Small intestine (tissue), 7 donors: Measurements from ENCODE around the gene PPM1L. TPM values are rescaled to one million over a fixed set of nuclear protein-coding genes. Genes with fewer than 3 reads are reported as not detected.
A peak's percentile ranks its signal among the peaks of the same experiment; 100 is the strongest.

ENCODE experiments used
- DNase-seq, 2 donors: peaks; one replicate each; pipeline versions ENCODE4 v3.0.0 to v3.0.0-alpha.2; 2013
- FAIRE-seq: peaks from 2 replicates; lab custom pipeline; 2012; peaks lifted over from hg19 to GRCh38; lab: Jason Lieb, UNC
- H3K27ac ChIP-seq, 3 donors: one replicate each; pipeline ENCODE4 v1.5.1; 2013; ENCODE audit warnings: low read length in 2 of 3, mild to moderate bottlenecking in 2 of 3, control low read depth in 1 of 3, inconsistent platforms in 1 of 3, low read depth in 1 of 3, moderate library complexity in 1 of 3
- H3K27me3 ChIP-seq, 3 donors: one replicate each; pipeline ENCODE4 v1.6.1; 2013; ENCODE audit warnings: low read length in 3 of 3, inconsistent platforms in 1 of 3; ENCODE audit not compliant: control insufficient read depth in 3 of 3, insufficient read depth in 3 of 3
- H3K36me3 ChIP-seq, 3 donors: one replicate each; pipeline ENCODE4 v1.6.1; 2013; ENCODE audit warnings: low read length in 3 of 3, inconsistent platforms in 1 of 3, low read depth in 1 of 3, mild to moderate bottlenecking in 1 of 3, moderate library complexity in 1 of 3; ENCODE audit not compliant: control insufficient read depth in 3 of 3, insufficient read depth in 2 of 3
- H3K4me1 ChIP-seq, 3 donors: one replicate each; pipeline ENCODE4 v1.6.1; 2013; ENCODE audit warnings: low read length in 2 of 3, inconsistent platforms in 1 of 3, low read depth in 1 of 3, mild to moderate bottlenecking in 1 of 3, moderate library complexity in 1 of 3; ENCODE audit not compliant: control insufficient read depth in 3 of 3, insufficient read depth in 2 of 3
- H3K4me3 ChIP-seq, 3 donors: one replicate each; pipeline ENCODE4 v1.5.1; 2013; ENCODE audit warnings: low read length in 3 of 3, control low read depth in 1 of 3, inconsistent platforms in 1 of 3, low read depth in 1 of 3, mild to moderate bottlenecking in 1 of 3, moderate library complexity in 1 of 3
- H3K9me3 ChIP-seq, 2 donors: one replicate each; pipeline ENCODE4 v1.6.1; 2013; ENCODE audit warnings: low read depth in 1 of 2, low read length in 1 of 2; ENCODE audit not compliant: control insufficient read depth in 2 of 2, insufficient read depth in 1 of 2
- WGBS, 3 donors: extraction: QIAGEN DNeasy Blood & Tissue Kit; methylation state at CpG; one replicate each; pipeline ENCODE4 v1.1.7; 2013; 5-methylcytosine and 5-hydroxymethylcytosine counted together
- polyA plus RNA-seq, 4 donors: library from polyadenylated mRNA; stranded (reverse) in 3 of 4; unstranded in 1 of 4; fragments of 200-250 nt in 3 of 4; fragments of 120-200 nt in 1 of 4; gene quantifications; one replicate each; pipeline versions ENCODE4 v1.2.1 to v1.2.3, GENCODE V29; 2013
- donor health status: healthy with polysubstance abuse.
- donor health status: control.
- donor health status: control.
- donor health status: Bipolar disorder and iron deficiency.
- donor health status: healthy.

Gene PPM1L
- polyA plus RNA-seq, 4 donors: 0.27 to 3.2 (median 1.4) TPM

- peaks cover 0 to 2% (median 2%) of the 10 kb centered on the region in 3 donors for H3K4me1 ChIP-seq
- no peaks in the 10 kb centered on the region for H3K36me3 ChIP-seq
- WGBS, 3 donors: 50 to 83% (median 55%) methylated on average over 2 of the region's 2 CpGs
- H3K9me3 ChIP-seq: peaks cover 0 to 4% of the 10 kb centered on the region in 2 donors
- no peak for DNase-seq
- H3K4me3 ChIP-seq: no peak overlapping the region
- FAIRE-seq: no peak
- no peak overlapping the region for H3K27ac ChIP-seq
- no peaks in the 10 kb centered on the region for H3K27me3 ChIP-seq
Observed at GRCh38 chr3:160945336-160945735, 189.3 kb downstream of the PPM1L start.

DNA sequence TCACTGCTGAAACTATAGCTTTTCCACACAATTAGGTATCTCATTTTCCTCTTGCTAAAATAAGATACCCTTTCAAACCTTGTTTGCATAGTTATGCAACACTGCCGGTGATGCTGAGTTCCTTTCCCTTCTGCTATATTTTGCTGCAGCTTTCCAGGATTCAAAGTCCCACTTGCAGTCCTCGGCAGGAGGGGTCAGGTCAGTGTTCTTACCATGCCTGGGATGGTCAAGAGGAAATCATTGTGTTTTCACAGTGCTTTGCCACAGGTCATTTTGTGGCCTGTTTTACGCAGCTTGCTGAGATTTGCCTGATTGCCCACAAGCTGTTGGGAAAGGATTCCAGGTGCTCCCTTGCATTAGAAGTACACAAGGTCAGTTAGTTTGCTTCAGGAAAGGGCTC, 192.2 kb downstream of the PPM1L start:
- Histone ChIP-seq H3K27ac (no peak overlapping the region), H3K4me1 (peaks cover 0 to 2% (median 2%) of the 10 kb centered on the region in 3 donors), H3K36me3 (no peaks in the 10 kb centered on the region), H3K27me3 (no peaks in the 10 kb centered on the region), H3K9me3 (no peaks in the 10 kb centered on the region), H3K4me3 (no peak overlapping the region)
- FAIRE-seq (no peak), DNase-seq (peak in 1 of 2 donors; percentile 70)
- 28 to 65% (median 30%) methylated on average over 3 of the region's 3 CpGs for WGBS, 3 donors

DNA sequence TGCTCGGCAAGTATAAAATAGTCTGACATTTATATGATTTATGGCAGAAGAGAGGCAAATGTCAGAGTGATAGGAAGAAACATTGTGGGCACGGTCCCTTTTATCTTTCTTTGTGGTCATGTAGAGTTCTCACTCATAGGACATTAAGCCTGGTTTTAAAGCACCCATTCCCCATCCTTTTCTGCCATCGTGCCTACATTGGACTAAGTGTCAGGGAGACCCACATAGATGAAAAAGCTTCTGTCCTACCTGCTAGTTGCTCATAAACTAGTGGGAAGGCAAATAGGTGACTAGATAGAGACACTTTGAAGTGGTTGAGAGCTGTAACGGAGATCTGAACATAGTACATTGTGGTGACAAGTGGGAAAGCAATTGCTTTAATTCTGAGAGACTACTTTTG, 193.4 kb downstream of the PPM1L start:
- H3K9me3 ChIP-seq: no peaks in the 10 kb centered on the region
- DNase-seq: no peak
- H3K4me1 ChIP-seq: peaks cover 0 to 2% (median 2%) of the 10 kb centered on the region in 3 donors
- WGBS, 3 donors: 72 to 83% (median 77%) methylated on average over 4 of the region's 4 CpGs
- H3K27me3 ChIP-seq: no peaks in the 10 kb centered on the region
- H3K36me3 ChIP-seq: no peaks in the 10 kb centered on the region
- no peak overlapping the region for H3K27ac ChIP-seq
- no peak for FAIRE-seq
- H3K4me3 ChIP-seq: no peak overlapping the region

- Histone ChIP-seq H3K27ac (no peak overlapping the region), H3K4me1 (peaks cover 0 to 2% (median 0%) of the 10 kb centered on the region in 3 donors), H3K36me3 (no peaks in the 10 kb centered on the region), H3K9me3 (no peaks in the 10 kb centered on the region), H3K27me3 (no peaks in the 10 kb centered on the region), H3K4me3 (no peak overlapping the region)
- 80 to 86% (median 83%) methylated on average over 2 of the region's 2 CpGs for WGBS, 3 donors
- DNase-seq (no peak), FAIRE-seq (no peak)
Observed at GRCh38 chr3:160950542-160950941, 194.5 kb downstream of the PPM1L start.

DNA sequence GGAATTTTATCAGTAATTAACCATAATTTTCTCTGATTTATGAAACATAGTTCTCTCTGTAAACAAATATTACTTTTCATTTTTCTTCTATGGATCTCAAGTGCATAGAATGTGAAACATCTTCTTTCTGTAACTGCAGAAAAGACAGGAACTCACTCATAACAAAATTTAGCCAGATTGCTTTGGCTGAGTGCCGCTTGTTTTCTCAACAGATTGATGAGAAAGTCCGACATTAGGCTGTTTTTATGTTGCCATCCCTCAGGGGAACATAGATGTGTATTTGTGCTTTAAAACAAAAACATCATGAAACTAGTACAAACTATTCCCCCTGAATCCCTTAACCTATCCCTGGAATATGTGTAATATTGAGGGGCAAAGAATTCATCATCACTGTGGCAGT, 194.9 kb downstream of the PPM1L start:
- FAIRE-seq (no peak), DNase-seq (no peak)
- no peak overlapping the region for H3K27ac ChIP-seq
- no peaks in the 10 kb centered on the region for H3K9me3 ChIP-seq
- H3K36me3 ChIP-seq: no peaks in the 10 kb centered on the region
- 69 to 87% (median 84%) methylated on average over 2 of the region's 2 CpGs for WGBS, 3 donors
- H3K4me3 ChIP-seq: no peak overlapping the region
- H3K27me3 ChIP-seq: no peaks in the 10 kb centered on the region
- H3K4me1 ChIP-seq: peaks cover 0 to 2% (median 0%) of the 10 kb centered on the region in 3 donors

DNA sequence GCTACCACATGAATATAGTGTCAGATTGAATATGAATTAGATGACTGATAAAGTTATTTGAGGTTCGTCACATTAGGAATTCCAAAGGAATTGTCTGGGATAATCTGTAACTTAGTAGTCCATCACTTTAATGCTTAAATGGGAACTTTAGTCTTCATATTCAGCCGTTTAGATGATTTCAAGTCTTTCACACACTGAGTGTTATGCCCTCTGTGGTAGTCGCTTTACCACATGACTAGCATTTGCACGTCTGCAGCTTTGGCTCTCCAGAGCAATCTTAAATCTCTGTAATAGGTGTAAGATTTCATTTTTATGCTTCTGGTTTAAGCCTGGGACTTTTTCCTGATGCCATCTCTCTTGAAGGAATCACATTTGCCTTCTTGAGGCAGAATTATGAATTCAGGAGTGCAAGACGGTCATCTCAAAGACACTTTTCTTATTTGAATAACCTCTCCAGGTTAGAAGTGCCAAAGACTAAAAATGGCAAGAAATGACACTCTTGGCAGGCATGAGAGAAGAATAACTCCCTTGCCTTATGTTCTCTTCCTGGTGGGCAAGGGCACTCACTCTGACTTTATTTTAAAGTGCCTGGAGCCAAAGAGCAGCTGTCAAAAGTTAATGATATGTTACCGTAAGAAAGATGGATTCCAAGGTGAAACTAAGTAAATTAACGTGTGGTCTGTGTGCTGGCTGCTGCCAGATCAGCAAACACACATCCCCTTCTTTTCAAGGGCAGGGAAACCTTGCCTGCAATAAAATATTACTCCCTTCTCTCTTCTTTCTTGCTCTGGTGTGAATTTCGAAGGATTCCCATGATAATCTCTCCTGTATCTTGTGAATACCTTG, 195.8 kb downstream of the PPM1L start:
- FAIRE-seq: no peak

DNA sequence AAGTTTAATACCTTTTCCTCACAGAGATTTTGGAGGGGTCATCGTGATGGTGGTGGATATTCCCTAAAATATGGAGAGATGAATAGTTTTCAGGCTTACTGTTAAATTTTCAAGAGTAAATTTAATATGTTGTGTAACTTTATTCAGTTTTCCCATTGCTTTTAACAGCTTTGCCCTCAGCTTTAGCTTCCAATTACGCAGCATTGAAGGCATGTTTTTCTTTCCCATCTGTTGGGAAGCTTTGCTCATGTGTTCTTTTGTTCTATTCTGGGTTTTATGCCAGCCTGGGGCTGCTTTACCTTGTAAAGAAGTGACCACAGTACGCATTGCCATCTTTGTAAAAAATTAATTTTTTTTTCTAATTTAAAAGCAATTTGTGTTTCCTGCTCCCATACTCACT, 197.7 kb downstream of the PPM1L start:
- no peak for DNase-seq
- no peak for FAIRE-seq
- no peaks in the 10 kb centered on the region for H3K4me1 ChIP-seq
- no peaks in the 10 kb centered on the region for H3K9me3 ChIP-seq
- no peak overlapping the region for H3K4me3 ChIP-seq
- H3K27ac ChIP-seq: no peak overlapping the region
- H3K27me3 ChIP-seq: no peaks in the 10 kb centered on the region
- H3K36me3 ChIP-seq: no peaks in the 10 kb centered on the region
- WGBS, 3 donors: 87 to 93% (median 88%) methylated on average over 3 of the region's 3 CpGs

More for the DNA sequence above, 195.8 kb downstream of the PPM1L start:
- Histone ChIP-seq H3K36me3 (no peaks in the 10 kb centered on the region), H3K27me3 (no peaks in the 10 kb centered on the region), H3K27ac (no peak overlapping the region), H3K4me3 (no peak overlapping the region), H3K9me3 (no peaks in the 10 kb centered on the region), H3K4me1 (peaks cover 0 to 2% (median 0%) of the 10 kb centered on the region in 3 donors)
- 70 to 77% (median 72%) methylated on average over 8 of the region's 8 CpGs for WGBS, 3 donors
- DNase-seq: no peak

DNA sequence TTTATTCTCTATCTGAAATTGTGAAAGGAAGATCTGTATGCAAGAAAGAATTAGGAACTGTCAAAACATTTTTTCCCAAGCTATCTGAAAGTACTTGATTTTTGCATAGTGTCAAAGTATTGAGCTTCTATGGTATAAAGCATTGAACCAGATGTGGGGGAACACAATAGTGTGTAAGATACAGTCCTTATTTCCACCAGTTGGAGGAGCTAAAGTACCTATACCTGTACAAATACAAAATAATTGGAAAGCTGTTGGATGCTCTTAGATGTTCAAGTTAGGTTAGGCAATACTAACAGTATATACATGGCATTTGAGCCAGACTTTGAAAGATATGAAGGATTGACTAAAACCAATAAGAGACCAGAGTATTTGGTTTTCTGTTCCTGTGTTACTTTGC, 200.8 kb downstream of the PPM1L start:
- Histone ChIP-seq H3K27me3 (no peaks in the 10 kb centered on the region), H3K9me3 (no peaks in the 10 kb centered on the region), H3K4me3 (no peak overlapping the region), H3K4me1 (no peaks in the 10 kb centered on the region), H3K27ac (no peak overlapping the region), H3K36me3 (no peaks in the 10 kb centered on the region)
- FAIRE-seq (no peak), DNase-seq (no peak)
